ENCODE results near the gene RGS7.

The RGS7 gene

GRCh38 chr1:241079047-241079446 is 278.0 kb downstream of the RGS7 start:
- DNase-seq (ENCODE audit: low read depth), result no peak

- peak; percentile 3 for DNase-seq (ENCODE audit: low read depth)
Measured at GRCh38 chr1:241077386-241078147, 279.4 kb downstream of the RGS7 start.

- DNase-seq (ENCODE audit: low read depth), result peak; percentile 53
Measured at GRCh38 chr1:241074507-241074906, 282.5 kb downstream of the RGS7 start.

DNA sequence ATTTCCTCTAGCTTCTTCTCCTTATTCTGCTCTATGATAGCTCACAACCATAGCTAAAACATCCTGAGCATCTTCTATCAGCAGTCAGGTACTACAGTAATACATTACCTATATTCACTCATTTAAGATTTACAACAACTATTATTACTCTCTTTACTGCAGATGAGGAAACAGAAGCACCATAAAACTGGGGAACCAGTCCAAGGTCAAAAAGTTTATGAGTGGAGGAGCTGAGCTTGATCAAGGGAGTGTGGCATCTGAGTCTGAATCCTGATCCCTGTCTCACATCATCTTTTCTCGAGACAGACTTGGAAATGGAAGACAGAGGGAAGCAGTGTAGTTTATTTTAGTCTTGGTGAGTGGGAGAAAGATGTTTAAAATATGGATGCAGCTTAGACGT is 288.6 kb downstream of the RGS7 start:
- DNase-seq (ENCODE audit: low read depth), result no peak

DNA sequence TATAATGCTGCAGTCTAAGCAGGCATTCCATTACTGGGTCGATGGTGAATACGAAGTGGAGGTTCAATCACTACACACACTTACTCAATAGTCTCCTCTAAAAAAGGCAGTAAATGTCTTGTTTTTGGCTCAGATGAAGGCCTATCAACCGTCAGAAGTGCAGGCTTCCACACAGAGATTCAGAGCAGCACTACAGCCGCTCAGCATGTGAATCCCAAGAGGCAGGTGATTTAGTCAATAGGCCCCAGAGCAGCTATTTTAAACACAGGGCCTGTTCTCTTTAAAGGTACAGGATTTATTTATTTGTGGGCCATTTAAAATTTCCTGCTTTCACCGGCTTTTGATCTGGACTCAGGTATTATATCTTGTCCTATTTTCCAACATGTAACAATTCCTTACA is 293.7 kb downstream of the RGS7 start:
- no peak for DNase-seq (ENCODE audit: low read depth)

GRCh38 chr1:241061062-241061461 is 295.9 kb downstream of the RGS7 start:
- peak; percentile 10 for DNase-seq (ENCODE audit: low read depth)

GRCh38 chr1:241048622-241049021 is 308.4 kb downstream of the RGS7 start:
- DNase-seq (ENCODE audit: low read depth), result no peak

DNA sequence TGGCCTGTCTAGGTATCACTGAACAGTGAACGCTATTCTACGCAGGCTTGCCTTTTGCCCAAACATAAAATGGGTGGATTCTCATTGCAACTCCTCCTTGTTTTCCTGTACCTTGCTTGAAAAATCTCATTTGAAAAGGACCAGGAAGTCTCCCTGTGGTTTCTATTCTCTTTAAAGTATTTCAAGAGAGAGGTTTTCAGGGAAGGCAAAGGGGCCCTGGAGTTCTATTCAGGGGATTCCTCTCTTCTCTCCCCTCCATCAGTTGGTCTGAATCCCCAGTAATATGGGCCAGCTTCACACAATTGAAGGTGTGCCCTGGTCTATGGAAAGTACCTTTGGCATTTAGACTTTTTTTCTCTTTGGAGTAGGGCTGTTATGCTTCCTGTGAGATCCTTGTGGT is 311.3 kb downstream of the RGS7 start:
- DNase-seq (ENCODE audit: low read depth), result no peak

DNA sequence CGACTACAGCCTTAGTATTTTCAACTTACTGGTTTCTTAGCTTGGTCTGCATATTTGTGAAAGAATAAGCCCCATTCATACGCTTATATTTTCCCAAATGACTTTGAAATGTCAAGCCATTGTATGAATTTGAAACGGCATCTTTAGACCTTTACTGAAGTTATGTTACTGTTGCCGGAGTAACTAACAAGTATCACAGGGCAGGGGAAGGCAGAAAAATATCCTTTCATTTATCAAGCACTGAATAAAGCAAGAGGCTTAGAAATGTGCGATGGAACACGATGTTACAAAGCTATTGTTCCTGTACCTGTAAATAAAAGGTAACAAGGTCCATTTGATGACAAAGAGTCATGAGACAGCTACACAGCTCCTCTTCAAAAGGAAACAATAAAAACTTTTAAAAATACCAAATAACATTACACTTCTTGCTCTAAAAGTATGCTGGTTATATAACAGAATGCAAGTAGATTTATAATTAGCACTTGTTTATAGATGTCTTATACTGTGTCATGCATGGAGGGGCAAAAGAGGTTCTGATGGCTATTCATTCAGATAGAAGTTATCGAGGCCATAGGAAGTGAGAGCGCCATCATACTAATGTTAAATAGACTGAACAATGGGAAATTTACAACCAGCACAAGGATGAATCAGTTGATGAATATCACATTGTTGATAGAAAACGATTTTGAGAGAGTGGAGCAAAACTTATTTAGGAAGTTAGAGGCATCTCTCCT is 322.6 kb downstream of the RGS7 start:
- no peak for DNase-seq (ENCODE audit: low read depth)

- DNase-seq (ENCODE audit: low read depth), result no peak
Measured at GRCh38 chr1:241024834-241025233, 332.2 kb downstream of the RGS7 start.

- no peak for DNase-seq (ENCODE audit: low read depth)
Measured at GRCh38 chr1:241022366-241022765, 334.6 kb downstream of the RGS7 start.

DNA sequence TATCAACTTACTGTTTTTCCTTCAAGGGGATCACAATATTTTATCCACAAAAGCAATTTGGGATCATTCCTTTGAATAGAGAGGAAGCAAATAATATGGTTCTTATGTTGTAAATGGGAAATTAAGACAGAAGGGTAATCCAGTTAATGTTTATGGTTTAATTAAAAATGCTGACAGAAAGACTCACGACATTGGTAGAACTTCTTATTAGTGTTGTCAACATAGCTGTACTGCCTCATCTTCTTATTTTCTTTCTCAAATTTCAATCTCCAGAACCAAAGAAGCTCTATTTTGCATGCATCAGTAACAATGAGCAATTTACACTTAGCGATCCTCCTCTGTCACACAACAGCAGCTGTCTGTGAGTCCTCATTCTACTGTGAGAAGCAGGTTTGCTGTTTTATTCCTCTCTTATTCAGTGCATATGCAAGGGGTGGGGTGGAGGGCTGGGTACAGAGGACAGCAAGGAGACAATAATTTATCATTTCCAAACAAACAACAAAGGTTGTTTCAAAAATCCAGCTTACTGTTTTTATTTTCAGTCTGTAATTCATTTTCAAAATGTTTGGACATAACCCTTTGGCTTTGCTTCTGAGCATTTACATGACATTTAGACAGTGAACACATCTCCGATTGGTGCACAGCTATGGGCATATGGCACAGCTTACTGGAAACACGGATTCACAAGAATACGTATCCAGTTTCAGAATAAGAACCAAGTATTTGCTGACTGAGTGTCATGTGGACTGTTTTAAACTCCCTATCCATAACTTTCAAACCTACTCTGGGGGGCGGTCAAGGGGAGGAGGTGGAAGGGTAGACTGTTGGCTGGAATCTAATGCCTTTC is 335.9 kb downstream of the RGS7 start:
- peak; percentile 53 for DNase-seq (ENCODE audit: low read depth)

- no peak for DNase-seq (ENCODE audit: low read depth)
Measured at GRCh38 chr1:241012708-241013340, 344.2 kb downstream of the RGS7 start.

DNA sequence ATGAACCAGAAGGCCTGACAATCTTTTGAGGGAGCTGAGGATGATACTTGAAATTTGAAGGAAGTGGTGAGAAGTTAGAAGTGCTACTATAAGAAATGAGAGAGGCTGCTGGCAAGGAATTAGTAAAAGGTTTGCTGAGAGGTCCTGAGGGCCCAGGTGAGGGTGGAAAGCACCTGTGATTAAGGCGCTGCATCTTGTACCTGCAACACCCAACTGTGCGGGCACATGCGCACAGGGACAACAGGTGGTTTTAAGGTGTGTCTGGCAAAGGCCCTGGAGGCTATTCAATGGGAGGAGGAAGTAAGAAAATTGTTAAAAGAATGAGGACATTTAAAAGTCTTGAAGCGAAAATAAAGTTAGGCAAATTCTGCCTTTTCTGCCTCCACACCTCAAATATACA is 349.3 kb downstream of the RGS7 start:
- DNase-seq (ENCODE audit: low read depth), result no peak

DNA sequence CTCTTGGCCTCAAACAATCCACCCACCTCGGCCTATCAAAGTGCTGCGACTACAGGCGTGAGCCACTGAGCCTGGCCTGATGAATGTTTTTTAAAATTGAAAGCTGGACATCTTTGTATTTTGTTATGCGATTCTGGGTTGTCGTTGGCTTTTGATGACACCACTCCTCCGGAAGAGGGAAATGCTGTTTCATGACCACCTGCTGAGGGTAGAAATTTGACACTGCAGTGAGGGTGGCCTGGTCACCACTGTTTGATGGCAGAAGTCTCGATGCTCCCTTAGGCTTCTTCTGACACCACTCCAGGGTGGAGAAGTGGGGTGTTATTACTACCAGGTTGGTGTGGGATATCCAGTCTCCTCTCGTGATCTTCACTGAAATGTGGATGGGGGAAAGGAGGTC is 357.2 kb downstream of the RGS7 start:
- no peak for DNase-seq (ENCODE audit: low read depth)

DNA sequence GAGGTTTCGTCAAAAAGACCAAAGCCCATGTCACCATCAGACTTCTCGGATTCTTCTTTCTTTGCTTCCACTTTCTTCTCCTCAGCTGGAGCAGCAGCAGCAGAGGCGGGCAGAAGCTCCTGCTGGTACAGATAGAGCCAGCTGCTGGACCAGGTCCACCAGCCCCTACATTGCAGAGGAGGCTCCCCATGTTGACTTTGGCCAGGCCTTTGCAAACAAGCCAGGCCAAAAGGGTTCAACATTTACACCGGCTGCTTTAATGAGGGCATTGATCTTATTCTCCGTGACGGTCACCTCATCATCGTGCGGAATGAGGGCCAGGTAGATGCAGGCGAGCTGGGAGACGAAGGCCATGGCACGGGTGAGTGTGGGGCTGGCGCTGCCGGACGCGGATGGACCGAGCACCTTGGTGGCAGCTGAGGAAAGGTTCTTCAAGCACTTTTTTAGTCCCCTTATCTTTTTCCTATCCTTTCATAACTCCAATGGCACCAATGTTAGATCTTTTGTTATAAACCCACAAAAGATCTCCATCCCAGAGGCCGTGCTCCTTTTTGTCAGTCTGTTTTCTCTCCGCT is 358.5 kb downstream of the RGS7 start:
- no peak for DNase-seq (ENCODE audit: low read depth)

- peak; percentile 52 for DNase-seq (ENCODE audit: low read depth)
Measured at GRCh38 chr1:240998024-240998423, 359.0 kb downstream of the RGS7 start.

GRCh38 chr1:240993004-240993403 is 364.0 kb downstream of the RGS7 start:
- DNase-seq (ENCODE audit: low read depth), result no peak

DNA sequence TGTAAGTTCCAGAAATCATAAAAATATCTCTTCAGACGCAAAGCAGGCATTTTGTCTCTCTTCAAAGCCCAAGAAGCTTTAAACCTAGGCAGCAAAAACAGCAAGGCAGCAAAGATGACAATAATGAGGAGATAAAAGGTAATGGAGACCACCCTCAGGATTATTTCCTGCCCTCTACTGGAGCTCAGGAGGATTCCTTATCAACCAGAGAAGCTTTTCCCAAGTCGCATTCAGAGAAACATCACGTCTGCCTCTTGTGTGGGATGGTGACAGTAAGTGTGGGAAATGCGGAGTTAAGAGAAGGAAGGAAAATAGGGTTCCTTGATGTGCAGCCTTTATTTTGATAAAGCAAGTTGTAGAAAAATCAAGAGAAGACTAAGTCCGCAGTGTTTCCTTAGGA is 365.8 kb downstream of the RGS7 start:
- DNase-seq (ENCODE audit: low read depth), result no peak

- DNase-seq (ENCODE audit: low read depth), result peak; percentile 33
Measured at GRCh38 chr1:240987928-240988327, 369.1 kb downstream of the RGS7 start.

DNA sequence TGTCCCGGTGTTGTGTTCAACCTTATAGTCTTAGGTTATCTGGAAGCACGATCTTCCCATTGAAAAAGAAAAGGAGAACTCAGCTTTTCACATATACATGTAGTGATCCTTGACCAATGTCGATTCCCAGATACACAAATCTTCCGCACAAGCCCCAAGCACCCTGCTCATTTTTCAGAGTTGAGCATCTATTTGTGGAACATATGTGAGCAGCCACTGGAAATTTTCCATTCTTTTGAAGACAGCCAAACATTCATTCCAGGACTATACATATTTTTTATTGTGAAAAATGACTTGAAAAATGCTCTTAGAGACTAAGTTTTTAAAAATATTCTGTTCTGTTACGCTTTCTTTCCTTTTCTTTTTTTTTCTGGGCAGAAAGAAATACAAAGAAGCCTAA is 371.9 kb downstream of the RGS7 start:
- DNase-seq (ENCODE audit: low read depth), result no peak

DNA sequence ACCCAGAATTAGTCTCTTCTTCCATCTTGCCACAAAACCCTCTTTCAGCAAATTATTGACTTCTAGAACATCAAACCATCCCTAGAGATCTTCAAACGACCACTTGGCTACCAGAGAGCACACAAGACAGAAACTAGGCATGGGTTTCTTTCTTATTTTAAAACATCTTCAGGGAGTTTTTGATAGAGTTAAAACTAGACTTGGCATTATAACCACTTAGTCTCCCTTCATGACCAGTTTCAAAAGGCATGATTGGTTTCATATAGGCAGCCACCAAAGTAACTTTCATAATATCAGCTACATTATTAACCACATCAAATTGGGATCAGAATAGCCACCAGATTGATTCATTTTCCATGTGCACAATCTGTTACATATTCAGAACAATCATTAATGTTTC is 376.7 kb downstream of the RGS7 start:
- no peak for DNase-seq (ENCODE audit: low read depth)
